ENCODE measurements around the gene ARID5A. TPM values are rescaled to one million over a fixed set of nuclear protein-coding genes. Genes with fewer than 3 reads are reported as not detected.

Gene ARID5A
- total and polyA plus RNA-seq, 5 donors, result 13.0 to 31.8 (median 21.6) TPM

GRCh38 chr2:96534141-96534540 lies 2.4 kb upstream of the ARID5A start:
- Histone ChIP-seq H3K27me3 (ENCODE audit: control insufficient read depth, insufficient read depth) (no peaks in the 10 kb centered on the region), H3K9me3 (ENCODE audit: control insufficient read depth, low read length) (no peaks in the 10 kb centered on the region), H3K4me3 (ENCODE audit: low read length) (no peak overlapping the region), H3K4me1 (ENCODE audit: control insufficient read depth, insufficient read depth, low read length) (peaks cover 23% of the 10 kb centered on the region), H3K27ac (ENCODE audit: low read length) (peak overlapping the region; percentile 96)
- intact Hi-C loops (cut with DNase I), result no loop called here
- no peak for ATAC-seq
- DNase-seq, result peak in 1 of 3 donors; percentile 77
- WGBS, result 39% methylated on average over 4 of the region's 4 CpGs

GRCh38 chr2:96534701-96535181 lies 1.8 kb upstream of the ARID5A start:
- WGBS, result 52% methylated on average over 5 of the region's 5 CpGs
- Histone ChIP-seq H3K27me3 (ENCODE audit: control insufficient read depth, insufficient read depth) (no peaks in the 10 kb centered on the region), H3K9me3 (ENCODE audit: control insufficient read depth, low read length) (no peaks in the 10 kb centered on the region), H3K4me1 (ENCODE audit: control insufficient read depth, insufficient read depth, low read length) (peaks cover 20% of the 10 kb centered on the region), H3K27ac (ENCODE audit: low read length) (peak overlapping the region; percentile 32), H3K4me3 (ENCODE audit: low read length) (no peak overlapping the region)
- ATAC-seq (no peak), DNase-seq (no peak)
- intact Hi-C loops (cut with DNase I), result no loop called here

- Histone ChIP-seq H3K27me3 (ENCODE audit: control insufficient read depth, insufficient read depth) (no peaks in the 10 kb centered on the region), H3K9me3 (ENCODE audit: control insufficient read depth, low read length) (no peaks in the 10 kb centered on the region), H3K4me3 (ENCODE audit: low read length) (no peak overlapping the region), H3K4me1 (ENCODE audit: control insufficient read depth, insufficient read depth, low read length) (peaks cover 20% of the 10 kb centered on the region), H3K27ac (ENCODE audit: low read length) (peak overlapping the region; percentile 21)
- intact Hi-C loops (cut with DNase I), result no loop called here
- ATAC-seq (no peak), DNase-seq (peak in 1 of 3 donors; percentile 29)
- 92% methylated on average over 4 of the region's 4 CpGs for WGBS
These were observed 1.2 kb upstream of the ARID5A start for GRCh38 chr2:96535331-96535730.

GRCh38 chr2:96537066-96537733 lies 648 bp downstream of the ARID5A start:
- peak overlapping the region; percentile 98 for H3K4me3 ChIP-seq (ENCODE audit: low read length)
- intact Hi-C loops (cut with DNase I), result no loop called here
- ATAC-seq, result peak; percentile 5 to 6

GRCh38 chr2:96537734-96538486 lies 1.4 kb downstream of the ARID5A start:
- Histone ChIP-seq H3K4me3 (ENCODE audit: low read length) (peak overlapping the region; percentile 98), H3K27me3 (ENCODE audit: control insufficient read depth, insufficient read depth) (no peaks in the 10 kb centered on the region), H3K27ac (ENCODE audit: low read length) (peak overlapping the region; percentile 29), H3K9me3 (ENCODE audit: control insufficient read depth, low read length) (no peaks in the 10 kb centered on the region), H3K4me1 (ENCODE audit: control insufficient read depth, insufficient read depth, low read length) (peaks cover 9% of the 10 kb centered on the region)
- DNase-seq (peak in 1 of 3 donors; percentile 46), ATAC-seq (peak in 1 of 2 donors; percentile 0)
- intact Hi-C loops (cut with DNase I), result no loop called here
- WGBS, result 10% methylated on average over 36 of the region's 36 CpGs

More at GRCh38 chr2:96537066-96537733, 648 bp downstream of the ARID5A start:
- Histone ChIP-seq H3K27ac (ENCODE audit: low read length) (peak overlapping the region; percentile 89), H3K27me3 (ENCODE audit: control insufficient read depth, insufficient read depth) (no peaks in the 10 kb centered on the region), H3K9me3 (ENCODE audit: control insufficient read depth, low read length) (no peaks in the 10 kb centered on the region), H3K4me1 (ENCODE audit: control insufficient read depth, insufficient read depth, low read length) (peaks cover 16% of the 10 kb centered on the region)
- WGBS, result under 1% methylated on average over 61 of the region's 61 CpGs
- peak; percentile 75 to 91 (median 90) for DNase-seq

GRCh38 chr2:96538487-96539214 lies 2.1 kb downstream of the ARID5A start:
- intact Hi-C loops (cut with DNase I), result no loop called here
- 30% methylated on average over 24 of the region's 24 CpGs for WGBS
- DNase-seq (peak; percentile 89 to 97 (median 94)), ATAC-seq (peak; percentile 25 to 69)
- Histone ChIP-seq H3K27ac (ENCODE audit: low read length) (peak overlapping the region; percentile 29), H3K9me3 (ENCODE audit: control insufficient read depth, low read length) (no peaks in the 10 kb centered on the region), H3K27me3 (ENCODE audit: control insufficient read depth, insufficient read depth) (no peaks in the 10 kb centered on the region), H3K4me1 (ENCODE audit: control insufficient read depth, insufficient read depth, low read length) (peaks cover 5% of the 10 kb centered on the region), H3K4me3 (ENCODE audit: low read length) (peak overlapping the region; percentile 98)

- WGBS, result 81% methylated on average over 9 of the region's 9 CpGs
- intact Hi-C loops (cut with DNase I), result no loop called here
- no peak for DNase-seq
These were observed 2.8 kb downstream of the ARID5A start for GRCh38 chr2:96539215-96539920.

GRCh38 chr2:96540136-96540535 lies 3.6 kb downstream of the ARID5A start:
- peaks cover 5% of the 10 kb centered on the region for H3K4me1 ChIP-seq (ENCODE audit: control insufficient read depth, insufficient read depth, low read length)
- no peaks in the 10 kb centered on the region for H3K27me3 ChIP-seq (ENCODE audit: control insufficient read depth, insufficient read depth)
- no peak overlapping the region for H3K27ac ChIP-seq (ENCODE audit: low read length)
- 68% methylated on average over 5 of the region's 5 CpGs for WGBS
- intact Hi-C loops (cut with DNase I), result no loop called here
- no peak for DNase-seq
- H3K4me3 ChIP-seq (ENCODE audit: low read length), result no peak overlapping the region
- ATAC-seq, result no peak
- no peaks in the 10 kb centered on the region for H3K9me3 ChIP-seq (ENCODE audit: control insufficient read depth, low read length)

More at GRCh38 chr2:96539215-96539920, 2.8 kb downstream of the ARID5A start:
- no peak overlapping the region for H3K4me3 ChIP-seq (ENCODE audit: low read length)
- H3K27ac ChIP-seq (ENCODE audit: low read length), result no peak overlapping the region
- H3K4me1 ChIP-seq (ENCODE audit: control insufficient read depth, insufficient read depth, low read length), result peaks cover 5% of the 10 kb centered on the region
- no peak for ATAC-seq
- H3K27me3 ChIP-seq (ENCODE audit: control insufficient read depth, insufficient read depth), result no peaks in the 10 kb centered on the region
- H3K9me3 ChIP-seq (ENCODE audit: control insufficient read depth, low read length), result no peaks in the 10 kb centered on the region

GRCh38 chr2:96541398-96542152 lies 5.0 kb downstream of the ARID5A start:
- WGBS, result 86% methylated on average over 4 of the region's 4 CpGs
- DNase-seq, result no peak
- Histone ChIP-seq H3K27ac (ENCODE audit: low read length) (no peak overlapping the region), H3K4me1 (ENCODE audit: control insufficient read depth, insufficient read depth, low read length) (peaks cover 5% of the 10 kb centered on the region), H3K27me3 (ENCODE audit: control insufficient read depth, insufficient read depth) (no peaks in the 10 kb centered on the region), H3K4me3 (ENCODE audit: low read length) (no peak overlapping the region), H3K9me3 (ENCODE audit: control insufficient read depth, low read length) (no peaks in the 10 kb centered on the region)
- ATAC-seq, result no peak
- intact Hi-C loops (cut with DNase I), result no loop called here
